GM12873 (cell line): ENCODE measurements around the gene PRG3.
A peak's percentile ranks its signal among the peaks of the same experiment; 100 is the strongest.

Experiments
- TF ChIP-seq, protein P1 (sequence below): IDR thresholded peaks from 2 replicates; pipeline ENCODE4 v1.5.1; 2012; ENCODE audit warnings: low read depth, mild to moderate bottlenecking, moderate library complexity, low read length, control low read depth; ENCODE audit not compliant: insufficient read depth; ENCODE audit errors: missing control alignments

Gene PRG3

DNA sequence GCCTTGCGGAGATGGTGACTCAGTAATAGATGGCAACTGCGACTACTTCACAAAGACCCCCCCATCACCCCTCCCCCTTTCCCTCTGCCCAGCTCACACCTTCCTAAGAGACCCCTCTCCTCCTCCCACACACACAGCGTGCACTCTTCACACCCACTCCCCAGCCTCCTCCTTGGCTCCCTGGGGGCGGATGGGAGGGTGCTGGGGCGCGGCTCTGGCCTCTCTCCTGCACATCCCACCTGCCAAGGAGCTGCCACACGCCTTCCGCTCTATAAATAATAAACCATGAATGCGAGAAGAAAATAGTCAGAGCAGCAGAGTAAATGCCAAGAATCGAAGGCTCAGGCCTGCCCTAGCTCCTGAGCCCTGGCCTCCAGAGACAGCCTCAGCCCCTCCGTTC lies 38.2 kb downstream of the PRG3 start:
- TF ChIP-seq, protein P1, sequence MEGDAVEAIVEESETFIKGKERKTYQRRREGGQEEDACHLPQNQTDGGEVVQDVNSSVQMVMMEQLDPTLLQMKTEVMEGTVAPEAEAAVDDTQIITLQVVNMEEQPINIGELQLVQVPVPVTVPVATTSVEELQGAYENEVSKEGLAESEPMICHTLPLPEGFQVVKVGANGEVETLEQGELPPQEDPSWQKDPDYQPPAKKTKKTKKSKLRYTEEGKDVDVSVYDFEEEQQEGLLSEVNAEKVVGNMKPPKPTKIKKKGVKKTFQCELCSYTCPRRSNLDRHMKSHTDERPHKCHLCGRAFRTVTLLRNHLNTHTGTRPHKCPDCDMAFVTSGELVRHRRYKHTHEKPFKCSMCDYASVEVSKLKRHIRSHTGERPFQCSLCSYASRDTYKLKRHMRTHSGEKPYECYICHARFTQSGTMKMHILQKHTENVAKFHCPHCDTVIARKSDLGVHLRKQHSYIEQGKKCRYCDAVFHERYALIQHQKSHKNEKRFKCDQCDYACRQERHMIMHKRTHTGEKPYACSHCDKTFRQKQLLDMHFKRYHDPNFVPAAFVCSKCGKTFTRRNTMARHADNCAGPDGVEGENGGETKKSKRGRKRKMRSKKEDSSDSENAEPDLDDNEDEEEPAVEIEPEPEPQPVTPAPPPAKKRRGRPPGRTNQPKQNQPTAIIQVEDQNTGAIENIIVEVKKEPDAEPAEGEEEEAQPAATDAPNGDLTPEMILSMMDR: no peak

DNA sequence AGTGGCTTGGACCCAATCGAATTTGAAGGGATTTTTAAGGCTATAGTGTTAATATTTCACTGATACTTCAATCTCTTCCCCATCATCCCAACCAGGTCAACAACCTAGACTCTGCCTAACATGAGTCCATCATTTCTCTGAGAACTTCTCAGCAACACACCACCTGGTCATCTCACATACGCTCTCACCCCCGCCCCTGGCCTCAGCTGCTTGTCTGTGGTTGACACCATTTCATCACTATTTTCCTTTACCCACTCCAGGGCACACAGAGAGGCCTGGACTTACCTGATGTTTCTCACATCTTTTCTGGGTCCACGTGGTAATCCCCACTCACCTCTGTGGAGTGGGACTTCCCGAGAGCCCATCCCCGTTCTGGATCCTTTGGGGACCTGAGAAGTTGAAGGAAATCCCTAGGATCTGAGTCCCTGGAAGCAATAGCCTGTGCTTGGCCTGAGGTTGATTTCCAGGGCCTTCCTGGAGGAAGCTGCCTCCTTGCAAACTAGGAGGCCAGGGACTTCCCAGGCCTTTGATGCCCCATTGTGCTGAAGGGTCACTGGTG lies 39.6 kb downstream of the PRG3 start:
- TF ChIP-seq, protein P1: no peak

DNA sequence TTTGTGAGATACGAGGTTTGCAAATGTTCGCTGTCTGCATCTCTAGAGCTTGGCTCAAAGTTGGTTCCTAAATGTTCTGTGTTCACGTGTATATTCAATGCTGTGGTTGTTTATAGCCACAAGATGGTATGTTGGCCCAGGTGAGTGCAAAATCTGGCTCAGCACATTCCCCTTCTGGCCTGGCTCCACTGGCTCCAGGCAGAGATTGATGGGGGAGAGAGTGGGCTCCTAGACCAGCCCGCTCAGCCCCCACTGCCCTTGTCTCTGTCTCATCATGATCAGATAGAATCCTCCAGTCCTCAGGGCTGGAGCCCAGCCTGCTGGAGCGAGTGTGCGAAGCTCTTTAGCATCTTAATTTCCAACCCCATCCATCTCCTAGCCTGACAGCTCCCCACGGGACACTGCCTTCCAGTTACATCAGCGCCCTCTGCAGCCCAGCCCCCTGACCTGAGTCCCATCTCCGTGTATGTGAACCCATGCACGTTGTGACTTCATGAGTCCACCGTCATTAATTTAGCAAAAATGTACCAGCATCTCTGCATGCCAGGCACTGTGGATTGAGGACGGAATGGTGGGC lies 40.8 kb downstream of the PRG3 start:
- TF ChIP-seq, protein P1: no peak

DNA sequence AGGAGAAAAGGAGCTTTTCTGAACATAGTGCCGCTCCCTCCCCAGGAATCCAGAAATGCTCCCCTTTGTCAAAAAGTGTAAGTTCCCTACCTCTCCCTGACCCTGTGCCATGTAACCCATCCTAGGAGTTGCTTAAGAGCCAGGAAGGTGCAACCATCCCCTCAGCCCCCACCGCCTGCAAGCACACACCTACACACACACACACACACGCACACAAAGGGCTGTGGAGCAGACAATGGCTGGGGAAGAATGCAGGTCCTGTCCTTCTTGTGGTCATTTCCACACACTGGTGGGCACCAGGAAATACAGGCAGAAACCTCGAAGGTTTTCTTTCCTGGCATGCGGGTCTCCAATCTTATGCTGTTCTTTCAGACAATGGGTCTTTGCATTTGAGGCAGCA lies 41.6 kb downstream of the PRG3 start:
- TF ChIP-seq, protein P1: no peak

DNA sequence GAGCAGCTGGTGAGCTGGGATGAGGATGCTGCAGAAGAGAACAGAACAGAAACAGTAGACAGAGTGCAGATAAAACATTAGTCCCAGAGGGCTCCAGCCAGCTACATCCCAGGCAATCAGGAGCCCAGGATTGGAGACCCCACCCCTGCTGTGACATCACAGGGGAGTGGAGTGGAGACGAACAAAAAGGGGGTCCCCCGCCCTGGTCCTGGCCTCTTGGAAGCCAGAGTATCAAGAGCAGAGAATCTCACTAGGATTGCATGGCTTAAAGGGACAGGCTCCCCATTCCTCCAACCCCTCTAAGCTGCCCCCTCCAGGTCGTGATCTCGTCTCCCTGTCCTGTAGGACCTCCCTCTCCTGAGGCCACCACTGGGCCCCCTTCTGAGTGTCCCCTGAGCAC lies 42.8 kb downstream of the PRG3 start, which contains the start of gene P2RX3:
Gene P2RX3, plus strand, starts transcription at position 211 of the 400 bp plus-strand sequence. CDS start 199 bp downstream, outside the sequence.
- TF ChIP-seq, protein P1: no peak

DNA sequence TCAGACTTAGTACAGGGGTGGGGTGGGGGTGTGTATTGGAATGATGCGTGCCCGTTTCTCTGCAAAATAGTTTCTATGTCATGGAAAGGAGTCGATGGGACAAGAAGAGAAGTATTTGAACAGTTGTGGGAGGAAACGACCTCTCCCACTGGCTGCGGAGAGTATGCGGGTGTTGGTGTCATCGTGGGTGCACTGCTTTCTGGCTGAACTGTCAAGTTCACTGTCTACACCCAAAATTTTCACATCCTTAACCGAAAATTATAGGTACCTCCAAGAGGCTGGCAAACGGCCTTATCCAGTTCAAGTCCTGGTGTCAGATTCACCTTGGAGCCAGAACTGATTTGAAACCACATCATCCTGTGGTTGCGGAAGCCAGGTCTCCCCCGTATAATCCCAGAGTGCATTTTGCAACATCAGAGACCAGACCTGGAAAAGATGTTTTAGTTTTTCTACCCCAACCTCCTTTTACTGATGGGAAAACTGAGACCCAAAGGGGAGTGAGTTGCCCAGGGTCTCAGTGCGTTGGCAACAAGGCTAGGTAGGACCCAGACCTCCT lies 44.8 kb downstream of the PRG3 start:
- TF ChIP-seq, protein P1: no peak

DNA sequence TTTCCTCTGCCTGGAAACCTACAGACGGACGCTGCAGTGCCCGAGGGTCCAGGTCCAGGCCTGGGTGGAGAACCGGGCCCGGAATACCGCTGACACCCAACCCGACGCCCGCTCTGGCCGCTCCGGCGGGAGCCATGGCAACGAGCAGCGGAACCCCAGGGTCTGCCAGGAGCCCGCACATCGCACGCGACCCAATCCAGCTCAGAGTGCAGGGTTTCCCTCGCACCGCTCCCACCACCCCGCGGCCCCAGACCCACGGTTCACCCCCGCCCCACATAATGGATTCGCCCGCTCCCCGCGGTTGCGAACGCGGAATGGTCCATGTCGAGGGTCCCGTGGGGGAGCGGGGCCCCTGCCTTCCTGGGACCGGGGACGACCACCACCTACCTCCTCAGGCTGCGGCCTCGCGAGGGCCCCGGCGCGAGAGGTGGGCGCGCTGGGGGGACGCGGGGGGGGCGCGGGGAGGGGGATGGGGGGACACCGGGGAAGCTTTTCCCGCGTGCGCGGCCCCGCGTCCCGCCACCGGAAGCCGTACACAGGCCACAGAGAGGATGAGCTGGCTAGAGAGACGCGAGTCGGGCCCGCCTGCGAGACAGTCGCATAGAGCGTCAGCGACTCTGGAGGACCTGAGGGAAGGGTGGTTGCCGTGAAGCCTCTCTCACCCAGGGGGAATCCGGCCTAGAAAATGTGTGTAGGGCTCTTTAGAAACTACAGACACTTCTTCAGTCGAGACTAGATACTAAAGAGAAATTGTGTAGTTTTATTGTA lies 45.4 kb downstream of the PRG3 start, which contains the start of gene SSRP1:
Gene SSRP1, minus strand, starts transcription at position 550 of the 768 bp plus-strand sequence. CDS start 771 bp downstream, outside the sequence.
- TF ChIP-seq, protein P1: peak; percentile 14
